Activated CD8-positive, alpha-beta T cell treated with anti-CD3 and anti-CD28 coated beads for 36 hours (primary cell): Measurements from ENCODE around the gene DNAI1. TPM values are rescaled to one million over a fixed set of nuclear protein-coding genes. Genes with fewer than 3 reads are reported as not detected.
"Not testable (repeated sequence)": the region's sequence is repeated elsewhere in the genome, so short reads cannot be mapped to it uniquely, and the experiment has no call there.

Experiments used
- ATAC-seq: fragments of 200-7000 bp; cut with Tn5 transposase; one replicate; pipeline ENCODE4 v1.10.0; 2021; ENCODE audit warnings: mild to moderate bottlenecking, moderate library complexity
- CTCF ChIA-PET: fragments of 350-600 bp; sonication (Branson Sonifier 250); formaldehyde crosslinking; loops from one replicate; lab custom pipeline; 2021; ENCODE audit warnings: antibody characterized with exemption; lab: Charles Lee
- POLR2A ChIA-PET: fragments of 350-600 bp; sonication (Branson Sonifier 250); formaldehyde crosslinking; loops from one replicate; lab custom pipeline; 2021; ENCODE audit warnings: antibody characterized with exemption; lab: Charles Lee
- DNase-seq: peaks from one replicate; pipeline ENCODE4 v3.0.0-alpha.2; 2020
- H3K27ac Mint-ChIP-seq: one replicate; pipeline ENCODE4 v1.8.0; 2021; ENCODE audit warnings: mild to moderate bottlenecking, mixed read lengths
- H3K27me3 Mint-ChIP-seq: one replicate; pipeline ENCODE4 v1.8.0; 2021; ENCODE audit warnings: mixed read lengths
- H3K36me3 Mint-ChIP-seq: one replicate; pipeline ENCODE4 v1.8.0; 2021; ENCODE audit warnings: low read depth, mixed read lengths
- H3K4me1 Mint-ChIP-seq: one replicate; pipeline ENCODE4 v1.8.0; 2021; ENCODE audit warnings: low read depth, mixed read lengths
- H3K4me3 Mint-ChIP-seq: one replicate; pipeline ENCODE4 v1.8.0; 2021; ENCODE audit warnings: mild to moderate bottlenecking, moderate library complexity, mixed read lengths
- H3K9me3 Mint-ChIP-seq: one replicate; pipeline ENCODE4 v1.8.0; 2021; ENCODE audit warnings: mixed read lengths
- intact Hi-C: fragments of 100-400 bp; cut with micrococcal nuclease; formaldehyde crosslinking; loops from one replicate; pipeline ENCODE4 v1.10.0; 2022
- total RNA-seq, 2 experiments: library from RNA; stranded (reverse); gene quantifications; one replicate each; pipeline ENCODE4 v1.2.3, GENCODE V29; 2021
- TF ChIP-seq, protein P1 (sequence below): fragments of 200-600 bp; IDR thresholded peaks from one replicate; pipeline ENCODE4 v1.8.0; 2022; ENCODE audit warnings: antibody characterized with exemption, mild to moderate bottlenecking

The DNAI1 gene
- total RNA-seq, 2 experiments from 2014 or later = 0.18 TPM; not detected in 1

DNA sequence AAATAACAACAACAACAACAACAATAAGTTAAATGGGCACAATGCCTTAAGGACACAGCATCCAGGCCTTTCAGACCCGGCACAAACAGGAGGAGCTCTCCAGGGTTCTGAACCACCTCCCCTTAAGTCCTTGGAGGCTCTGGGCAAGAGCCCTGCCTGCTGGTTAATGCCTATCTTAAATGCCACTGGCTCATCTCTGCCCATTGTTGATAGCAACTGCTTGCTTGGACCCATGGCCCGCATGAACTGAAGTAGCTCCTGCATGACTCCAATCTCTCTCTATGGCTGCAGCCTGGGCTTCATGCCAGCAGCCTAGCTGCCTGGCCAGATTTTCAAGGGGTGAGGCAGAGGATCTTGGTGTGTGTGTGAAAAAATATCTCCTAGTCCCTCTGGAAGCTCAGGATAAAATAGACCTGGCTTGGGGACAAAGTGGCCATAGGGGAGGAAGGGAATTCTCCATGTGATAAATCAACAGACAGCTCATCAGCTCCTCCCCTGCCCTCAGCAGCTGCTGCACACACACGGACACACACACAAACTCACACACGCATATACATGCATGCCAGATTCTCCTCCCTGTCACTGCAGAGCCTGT is 27.7 kb upstream of the DNAI1 start:
- Mint-ChIP-seq H3K9me3 (no peaks in the 10 kb centered on the region), H3K27ac (no peak overlapping the region), H3K4me3 (no peak overlapping the region), H3K27me3 (no peaks in the 10 kb centered on the region), H3K4me1 (no peaks in the 10 kb centered on the region), H3K36me3 (no peaks in the 10 kb centered on the region)
- peak; percentile 52 for DNase-seq
- intact Hi-C loops = no loop called here
- CTCF ChIA-PET = interaction anchor here (1.2 to 2.7 kb wide), 4 partner anchors 25 to 173 kb away, joined by 4 to 20 read pairs (median 10); no protein-coding TSS in a partner anchor
- ATAC-seq = no peak
- TF ChIP-seq, protein P1, sequence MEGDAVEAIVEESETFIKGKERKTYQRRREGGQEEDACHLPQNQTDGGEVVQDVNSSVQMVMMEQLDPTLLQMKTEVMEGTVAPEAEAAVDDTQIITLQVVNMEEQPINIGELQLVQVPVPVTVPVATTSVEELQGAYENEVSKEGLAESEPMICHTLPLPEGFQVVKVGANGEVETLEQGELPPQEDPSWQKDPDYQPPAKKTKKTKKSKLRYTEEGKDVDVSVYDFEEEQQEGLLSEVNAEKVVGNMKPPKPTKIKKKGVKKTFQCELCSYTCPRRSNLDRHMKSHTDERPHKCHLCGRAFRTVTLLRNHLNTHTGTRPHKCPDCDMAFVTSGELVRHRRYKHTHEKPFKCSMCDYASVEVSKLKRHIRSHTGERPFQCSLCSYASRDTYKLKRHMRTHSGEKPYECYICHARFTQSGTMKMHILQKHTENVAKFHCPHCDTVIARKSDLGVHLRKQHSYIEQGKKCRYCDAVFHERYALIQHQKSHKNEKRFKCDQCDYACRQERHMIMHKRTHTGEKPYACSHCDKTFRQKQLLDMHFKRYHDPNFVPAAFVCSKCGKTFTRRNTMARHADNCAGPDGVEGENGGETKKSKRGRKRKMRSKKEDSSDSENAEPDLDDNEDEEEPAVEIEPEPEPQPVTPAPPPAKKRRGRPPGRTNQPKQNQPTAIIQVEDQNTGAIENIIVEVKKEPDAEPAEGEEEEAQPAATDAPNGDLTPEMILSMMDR = no peak
- POLR2A ChIA-PET = interaction anchor here (1.0 to 1.4 kb wide), 2 partner anchors 15 to 22 kb away, joined by 3 read pairs; no protein-coding TSS in a partner anchor

DNA sequence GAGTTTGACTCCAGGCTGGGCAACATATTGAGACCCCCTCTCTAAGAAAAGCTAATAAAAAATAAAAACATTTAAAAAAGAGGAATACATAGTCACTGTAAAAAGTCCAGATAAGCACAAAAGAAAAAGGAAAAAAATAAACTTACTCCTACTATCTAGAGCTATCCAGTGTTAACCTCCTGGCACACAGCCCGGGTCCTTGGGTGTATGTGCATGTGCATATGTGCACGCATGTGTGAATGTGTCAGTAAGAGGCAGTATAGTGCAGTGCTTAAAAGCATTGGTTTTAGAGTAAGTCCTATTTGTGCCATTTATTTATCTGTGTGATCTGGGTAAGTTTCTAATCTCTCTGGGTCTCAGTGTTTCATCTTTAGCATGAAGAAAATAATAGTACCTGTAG is 26.9 kb upstream of the DNAI1 start:
- CTCF ChIA-PET = interaction anchor here (0.6 to 2.7 kb wide), 6 partner anchors 25 to 172 kb away, joined by 3 to 20 read pairs (median 6); no protein-coding TSS in a partner anchor
- H3K4me1 Mint-ChIP-seq = no peaks in the 10 kb centered on the region
- DNase-seq (no peak), ATAC-seq (no peak)
- no peaks in the 10 kb centered on the region for H3K27me3 Mint-ChIP-seq
- POLR2A ChIA-PET = interaction anchor here (1.0 to 1.4 kb wide), 2 partner anchors 16 to 23 kb away, joined by 3 read pairs; no protein-coding TSS in a partner anchor
- TF ChIP-seq, protein P1 = no peak
- no peak overlapping the region for H3K4me3 Mint-ChIP-seq
- no peaks in the 10 kb centered on the region for H3K36me3 Mint-ChIP-seq
- no peaks in the 10 kb centered on the region for H3K9me3 Mint-ChIP-seq
- intact Hi-C loops = no loop called here
- H3K27ac Mint-ChIP-seq = no peak overlapping the region

DNA sequence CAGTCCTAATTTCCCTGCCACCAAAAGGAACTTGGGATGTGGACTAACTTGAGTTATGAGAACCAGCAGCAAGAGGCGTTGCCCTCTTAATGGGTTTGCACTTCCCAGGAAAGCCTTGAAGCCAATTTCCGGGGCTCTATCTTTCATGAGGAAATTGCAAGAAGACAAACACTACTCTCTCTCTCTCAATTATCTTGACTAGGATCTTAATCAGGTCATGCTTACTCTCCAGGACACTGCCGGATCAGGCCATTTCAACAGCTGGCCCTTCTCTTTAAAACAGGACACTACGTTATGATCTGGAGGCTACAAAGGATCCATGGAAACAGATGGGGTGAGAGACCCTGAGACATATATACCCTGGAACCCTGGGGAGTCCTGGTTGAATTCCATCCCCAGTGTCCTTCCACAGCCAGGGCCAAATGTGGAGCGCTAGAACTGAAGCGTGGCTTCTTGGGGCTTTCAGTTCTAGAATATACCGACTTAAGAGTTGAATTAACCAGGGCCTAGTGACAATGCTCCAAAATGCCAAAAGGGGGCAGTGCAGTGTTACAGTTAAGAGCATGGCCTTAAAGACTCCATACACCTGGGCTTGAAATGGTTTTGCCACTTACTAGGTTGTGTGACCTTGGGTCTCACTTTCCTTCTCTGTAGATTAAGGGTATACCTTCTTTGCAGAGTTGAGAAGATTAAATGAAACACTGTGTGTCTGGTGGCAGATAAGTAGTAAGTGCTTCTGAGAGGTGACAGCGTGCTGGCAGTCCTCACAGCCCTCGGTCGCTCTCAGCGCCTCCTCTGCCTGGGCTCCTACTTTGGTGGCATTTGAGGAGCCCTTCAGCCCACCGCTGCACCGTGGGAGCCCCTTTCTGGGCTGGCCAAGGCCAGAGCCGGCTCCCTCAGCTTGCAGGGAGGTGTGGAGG is 21.3 kb upstream of the DNAI1 start:
- CTCF ChIA-PET = interaction anchor here (0.6 to 7.7 kb wide), 13 partner anchors 9 to 167 kb away, joined by 3 to 74 read pairs (median 5); no protein-coding TSS in a partner anchor
- Mint-ChIP-seq H3K9me3 (no peaks in the 10 kb centered on the region), H3K27ac (no peak overlapping the region), H3K4me3 (no peak overlapping the region), H3K27me3 (no peaks in the 10 kb centered on the region), H3K36me3 (no peaks in the 10 kb centered on the region), H3K4me1 (peaks cover 7% of the 10 kb centered on the region)
- intact Hi-C loops = loop anchor here (1.0 to 5.0 kb wide), 2 partner anchors 63 to 155 kb away; no protein-coding TSS in a partner anchor
- ATAC-seq = peak; percentile 99
- POLR2A ChIA-PET = no interaction called here
- peak; percentile 81 for DNase-seq
- TF ChIP-seq, protein P1 = peak; percentile 82

DNA sequence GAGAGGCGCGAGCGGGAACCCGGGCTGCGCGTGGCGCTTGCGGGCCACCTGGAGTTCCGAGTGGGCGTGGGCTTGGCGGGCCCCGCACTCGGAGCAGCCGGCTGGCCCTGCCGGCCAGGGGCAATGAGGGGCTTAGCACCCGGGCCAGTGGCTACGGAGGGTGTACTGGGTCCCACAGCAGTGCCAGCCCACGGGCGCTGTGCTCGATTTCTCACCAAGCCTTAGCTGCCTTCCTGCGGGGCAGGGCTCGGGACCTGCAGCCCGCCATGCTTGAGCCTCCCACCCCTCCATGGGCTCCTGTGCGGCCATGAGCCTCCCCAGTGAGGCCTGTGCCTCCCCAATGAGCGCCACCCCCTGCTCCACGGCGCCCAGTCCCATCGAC is 20.7 kb upstream of the DNAI1 start:
- H3K4me1 Mint-ChIP-seq, H3K27me3 Mint-ChIP-seq, H3K4me3 Mint-ChIP-seq, H3K27ac Mint-ChIP-seq, ATAC-seq, POLR2A ChIA-PET, H3K36me3 Mint-ChIP-seq, H3K9me3 Mint-ChIP-seq, DNase-seq: not testable (repeated sequence)
- intact Hi-C loops = loop anchor here (1.0 to 5.0 kb wide), 2 partner anchors 62 to 154 kb away; no protein-coding TSS in a partner anchor
- CTCF ChIA-PET = interaction anchor here (0.8 to 7.7 kb wide), 6 partner anchors 9 to 166 kb away, joined by 4 to 74 read pairs (median 5); no protein-coding TSS in a partner anchor

DNA sequence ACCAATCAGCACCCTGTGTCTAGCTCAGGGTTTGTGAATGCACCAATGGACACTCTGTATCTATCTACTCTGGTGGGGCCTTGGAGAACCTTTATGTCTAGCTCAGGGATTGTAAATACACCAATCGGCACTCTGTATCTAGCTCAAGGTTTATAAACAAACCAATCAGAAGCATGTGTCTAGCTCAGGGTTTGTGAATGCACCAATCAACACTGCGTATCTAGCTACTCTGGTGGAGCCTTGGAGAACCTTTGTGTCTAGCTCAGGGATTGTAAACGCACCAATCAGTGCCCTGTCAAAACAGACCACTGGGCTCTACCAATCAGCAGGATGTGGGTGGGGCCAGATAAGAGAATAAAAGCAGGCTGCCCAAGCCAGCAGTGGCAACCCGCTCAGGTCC is 20.1 kb upstream of the DNAI1 start:
- H3K4me3 Mint-ChIP-seq, H3K36me3 Mint-ChIP-seq, POLR2A ChIA-PET, ATAC-seq, H3K27me3 Mint-ChIP-seq, H3K4me1 Mint-ChIP-seq, DNase-seq, H3K27ac Mint-ChIP-seq, H3K9me3 Mint-ChIP-seq: not testable (repeated sequence)
- CTCF ChIA-PET = interaction anchor here (0.8 to 7.7 kb wide), 7 partner anchors 8 to 165 kb away, joined by 4 to 74 read pairs (median 5); no protein-coding TSS in a partner anchor
- intact Hi-C loops = loop anchor here (5.0 kb wide), 1 partner anchor 154 kb away; no protein-coding TSS in a partner anchor
